Measurements from ENCODE around the gene PLA2G3. TPM values are rescaled to one million over a fixed set of nuclear protein-coding genes. Genes with fewer than 3 reads are reported as not detected.

PLA2G3 gene
- total and polyA plus RNA-seq, 2 of the 13 experiments (the other 11 are each of a cell fraction or from before 2014, with no cell fraction given), result 0.12 to 0.42 TPM

- TF ChIP-seq KLF15 (CRISPR knock-in tag; IDR thresholded peaks at IDR 0.05; ENCODE audit: borderline replicate concordance), result no peak
- TF ChIP-seq IRX3 (CRISPR knock-in tag; IDR thresholded peaks at IDR 0.05; ENCODE audit: borderline replicate concordance, low read depth), result no peak
- TF ChIP-seq ZNF143 (CRISPR knock-in tag; IDR thresholded peaks at IDR 0.05), result no peak
- no peak for TF ChIP-seq ZNF18 (CRISPR knock-in tag; IDR thresholded peaks at IDR 0.05; ENCODE audit: insufficient replicate concordance)
Observed at GRCh38 chr22:31184015-31184414, 43.7 kb upstream of the PLA2G3 start (continued).

- FAIRE-seq, result no peak
- intact Hi-C loops (cut with micrococcal nuclease; ENCODE audit: unreplicated experiment), result no loop called here
- no peaks in the 10 kb centered on the region for H3K9me3 ChIP-seq (ENCODE audit: low read length)
- no peak overlapping the region for H3K4me3 ChIP-seq (replicated peaks in 1 of 3; ENCODE audit: insufficient read depth in 1 of 3, low read depth in 2 of 3, low read length in 3 of 3)
- ATAC-seq, result peak; percentile 47; the same call in 2 of the 3 replicates
- peaks cover 22% of the 10 kb centered on the region for H3K4me1 ChIP-seq (ENCODE audit: insufficient read depth, low read length)
- peak; percentile 50 for DNase-seq (ENCODE audit: low spot score)
- ChIA-PET POLR2A (no interaction called here), CTCF (ENCODE audit: low intra/inter-chr PET ratio, low total read pairs) (no interaction called here)
- H3K79me2 ChIP-seq (ENCODE audit: insufficient read depth, low read length), result peaks cover 27% of the 10 kb centered on the region
- 43% methylated on average over 1 of the region's 1 CpG for WGBS (ENCODE audit: low lambda C conversion rate)
- 0 out of 2 replicates have a peak, but pooled peaks cover under 1% of the 10 kb centered on the region for H4K20me1 ChIP-seq (ENCODE audit: insufficient read depth, low read length)
- no peak overlapping the region for H2AFZ ChIP-seq (ENCODE audit: low read length)
- no peaks in the 10 kb centered on the region for H3K27me3 ChIP-seq (ENCODE audit: control insufficient read depth in 1 of 2, insufficient read depth in 2 of 2, low read length in 2 of 2)
- no peak overlapping the region for H3K27ac ChIP-seq (ENCODE audit: extremely low read length, insufficient read depth, low read length)
- 0 out of 4 replicates have a peak, but pooled peaks of 1 of the 2 experiments have one; percentile 2 for TF ChIP-seq MAFK (conservative IDR thresholded peaks at IDR 0.05 in 1 of 2, IDR thresholded peaks at IDR 0.05 in 1 of 2; ENCODE audit: low read length in 2 of 2)
- TF ChIP-seq ZNF589 (CRISPR knock-in tag; conservative IDR thresholded peaks at IDR 0.05), result no peak
- H3K36me3 ChIP-seq (replicated peaks in 1 of 2; ENCODE audit: control insufficient read depth in 1 of 2, insufficient read depth in 2 of 2, low read length in 2 of 2), result peaks cover 4 to 11% of the 10 kb centered on the region in 2 experiments; a peak in 3 of 5 replicates
- in situ Hi-C loops (cut with HindIII; ENCODE audit: extremely low pct_ligation_motif_present, low pct_unique_long_range_greater_than_20kb), result no loop called here
- BruUV-seq (replicated peaks), result no TSS peak
- H3K4me2 ChIP-seq (ENCODE audit: low read depth, low read length), result no peak overlapping the region
- no peak overlapping the region for H3K9ac ChIP-seq (ENCODE audit: insufficient read depth, low read depth, low read length)
Observed at GRCh38 chr22:31179345-31179744, 39.0 kb upstream of the PLA2G3 start.
